Measurements from ENCODE around the gene TAGLN.

- TF ChIP-seq POLR2A (IDR thresholded peaks at IDR 0.05; ENCODE audit: low read depth, low read length): no peak
- no peak for TF ChIP-seq POLR2AphosphoS5 (IDR thresholded peaks at IDR 0.05; ENCODE audit: low read depth, low read length)
Measured at GRCh38 chr11:117219455-117219854, 20.3 kb downstream of the TAGLN start.
